ENCODE measurements around the gene ARID3B.
"Not testable (repeated sequence)": the region's sequence is repeated elsewhere in the genome, so short reads cannot be mapped to it uniquely, and the experiment has no call there.

The ARID3B gene

GRCh38 chr15:74535388-74536084 lies 5.5 kb upstream of the ARID3B start:
- peak; percentile 70 to 93 (median 84) for DNase-seq

- no peak for DNase-seq
These were observed 3.3 kb upstream of the ARID3B start for GRCh38 chr15:74537736-74538135.

- DNase-seq = not testable (repeated sequence)
These were observed 1.5 kb upstream of the ARID3B start for GRCh38 chr15:74539521-74539920.

GRCh38 chr15:74540161-74540760 lies 759 bp upstream of the ARID3B start:
- peak in 3 of 4 experiments; percentile 7 to 24 (median 18) for DNase-seq

- DNase-seq = peak; percentile 69 to 89 (median 80)
These were observed 610 bp downstream of the ARID3B start for GRCh38 chr15:74541494-74542165.

- DNase-seq = peak in 3 of 4 experiments; percentile 25 to 49 (median 31)
These were observed 1.4 kb downstream of the ARID3B start for GRCh38 chr15:74542166-74543042.

GRCh38 chr15:74543043-74543422 lies 2.0 kb downstream of the ARID3B start:
- no peak for DNase-seq

- no peak for DNase-seq
These were observed 2.6 kb downstream of the ARID3B start for GRCh38 chr15:74543583-74543982.

- DNase-seq = peak; percentile 15 to 57 (median 38)
These were observed 4.1 kb downstream of the ARID3B start for GRCh38 chr15:74545086-74545485.

- peak; percentile 99 to 100 (median 100) for DNase-seq
These were observed 5.0 kb downstream of the ARID3B start for GRCh38 chr15:74545776-74546656.

- no peak for DNase-seq
These were observed 6.6 kb downstream of the ARID3B start for GRCh38 chr15:74547616-74548015.

GRCh38 chr15:74548241-74548640 lies 7.2 kb downstream of the ARID3B start:
- no peak for DNase-seq

- peak in 3 of 4 experiments; percentile 16 to 34 (median 26) for DNase-seq
These were observed 8.8 kb downstream of the ARID3B start for GRCh38 chr15:74549816-74550215.

GRCh38 chr15:74551714-74552113 lies 10.7 kb downstream of the ARID3B start:
- no peak for DNase-seq

GRCh38 chr15:74552773-74553441 lies 11.9 kb downstream of the ARID3B start:
- no peak for DNase-seq

- no peak for DNase-seq
These were observed 14.2 kb downstream of the ARID3B start for GRCh38 chr15:74555192-74555591.

GRCh38 chr15:74558706-74559105 lies 17.7 kb downstream of the ARID3B start:
- no peak for DNase-seq

GRCh38 chr15:74563442-74563841 lies 22.4 kb downstream of the ARID3B start:
- DNase-seq = no peak

- DNase-seq = no peak
These were observed 23.2 kb downstream of the ARID3B start for GRCh38 chr15:74564182-74564581.

GRCh38 chr15:74565381-74566085 lies 24.5 kb downstream of the ARID3B start:
- DNase-seq = no peak
